IMR-90 (cell line): ENCODE measurements around the gene SRRM4. TPM values are rescaled to one million over a fixed set of nuclear protein-coding genes. Genes with fewer than 3 reads are reported as not detected.

Experiments
- ATAC-seq: fragments of 200-7000 bp; cut with Tn5 transposase; 2 replicates; pipeline ENCODE4 v1.9.1; 2020; ENCODE audit warnings: low read depth, mild to moderate bottlenecking, moderate library complexity
- BruUV-seq: library from RNA; stranded (reverse); fragments of 400-500 nt; replicated peaks from 2 replicates; lab custom pipeline; 2021; lab: Mats Ljungman, UMichigan
- CTCF ChIA-PET: fragments of 300-600 bp; formaldehyde crosslinking; extraction: SDS; loops from one replicate; lab custom pipeline; 2021; ENCODE audit warnings: antibody characterized with exemption; lab: Yijun Ruan, JAX
- POLR2A ChIA-PET: fragments of 300-600 bp; sonication (Branson Sonifier 250); formaldehyde crosslinking; loops from one replicate; lab custom pipeline; 2022; ENCODE audit warnings: antibody characterized with exemption; ENCODE audit not compliant: unreplicated experiment; lab: Charles Lee
- DNase-seq: peaks from one replicate; pipeline ENCODE4 v3.0.0; 2013
- H2AFZ ChIP-seq: replicated peaks from 2 replicates; pipeline ENCODE3; 2013; ENCODE audit warnings: low read length, mild to moderate bottlenecking; ENCODE audit not compliant: poor library complexity
- H2AK5ac ChIP-seq: 2 replicates; pipeline ENCODE4 v1.6.1; 2013; ENCODE audit warnings: low read depth, low read length, inconsistent platforms
- H2AK9ac ChIP-seq: replicated peaks from 2 replicates; pipeline ENCODE3; 2013; ENCODE audit warnings: mild to moderate bottlenecking, low read depth, low read length, moderate library complexity; ENCODE audit not compliant: poor library complexity
- H2BK120ac ChIP-seq: 2 replicates; pipeline ENCODE4 v1.6.1; 2013; ENCODE audit warnings: low read depth, low read length, inconsistent platforms
- H2BK15ac ChIP-seq: 3 replicates; pipeline ENCODE4 v1.6.1; 2013; ENCODE audit warnings: low read depth, low read length, inconsistent platforms
- H2BK20ac ChIP-seq: 2 replicates; pipeline ENCODE4 v1.6.1; 2013; ENCODE audit warnings: low read depth, mild to moderate bottlenecking, inconsistent platforms, low read length, moderate library complexity
- H2BK5ac ChIP-seq: 2 replicates; pipeline ENCODE4 v1.6.1; 2013; ENCODE audit warnings: mild to moderate bottlenecking, low read depth, low read length, inconsistent platforms; ENCODE audit not compliant: poor library complexity, severe bottlenecking
- H3K14ac ChIP-seq: replicated peaks from 2 replicates; pipeline ENCODE4 v1.6.1; 2013; ENCODE audit warnings: low read depth, low read length, inconsistent platforms
- H3K18ac ChIP-seq: 2 replicates; pipeline ENCODE4 v1.6.1; 2013; ENCODE audit warnings: low read depth, low read length, control low read depth
- H3K23ac ChIP-seq: 2 replicates; pipeline ENCODE4 v1.6.1; 2013; ENCODE audit warnings: low read depth, low read length, inconsistent platforms
- H3K27ac ChIP-seq: 2 replicates; pipeline ENCODE4 v1.5.1; 2013; ENCODE audit warnings: mild to moderate bottlenecking, control low read depth, low read length; ENCODE audit not compliant: insufficient read depth
- H3K27me3 ChIP-seq: 2 replicates; pipeline ENCODE4 v1.6.1; 2013; ENCODE audit warnings: low read length; ENCODE audit not compliant: control insufficient read depth, insufficient read depth
- H3K36me3 ChIP-seq: 2 replicates; pipeline ENCODE4 v1.6.1; 2013; ENCODE audit warnings: low read length, mixed read lengths; ENCODE audit not compliant: control insufficient read depth, insufficient read depth
- H3K4ac ChIP-seq: 2 replicates; pipeline ENCODE4 v1.6.1; 2013; ENCODE audit warnings: low read depth, low read length, inconsistent platforms
- H3K4me1 ChIP-seq: 2 replicates; pipeline ENCODE4 v1.6.1; 2013; ENCODE audit warnings: low read length, mixed read lengths; ENCODE audit not compliant: control insufficient read depth, insufficient read depth
- H3K4me2 ChIP-seq: 2 replicates; pipeline ENCODE4 v1.6.1; 2013; ENCODE audit warnings: low read depth, mild to moderate bottlenecking, control low read depth, low read length, moderate library complexity
- H3K4me3 ChIP-seq: 2 replicates; pipeline ENCODE4 v1.5.1; 2013; ENCODE audit warnings: low read depth, mild to moderate bottlenecking, control low read depth, low read length, moderate library complexity; ENCODE audit not compliant: insufficient read depth
- H3K56ac ChIP-seq: 2 replicates; pipeline ENCODE4 v1.6.1; 2013; ENCODE audit warnings: low read length, inconsistent platforms; ENCODE audit not compliant: insufficient read depth; ENCODE audit errors: extremely low read depth
- H3K79me1 ChIP-seq, 2 experiments: 2 replicates each; pipeline ENCODE4 v1.6.1; 2013; ENCODE audit warnings: low read length in 2 of 2, inconsistent platforms in 1 of 2, low read depth in 1 of 2
- H3K9ac ChIP-seq: 2 replicates; pipeline ENCODE4 v1.6.1; 2013; ENCODE audit warnings: low read depth, low read length, control low read depth
- H3K9me1 ChIP-seq: 2 replicates; pipeline ENCODE4 v1.6.1; 2013; ENCODE audit warnings: low read length, inconsistent platforms; ENCODE audit not compliant: insufficient read depth
- H3K9me3 ChIP-seq: 2 replicates; pipeline ENCODE4 v1.6.1; 2013; ENCODE audit warnings: low read length; ENCODE audit not compliant: control insufficient read depth, insufficient read depth
- H4K20me1 ChIP-seq: 2 replicates; pipeline ENCODE4 v1.6.1; 2013; ENCODE audit warnings: low read length, inconsistent platforms; ENCODE audit not compliant: insufficient read depth
- H4K5ac ChIP-seq: 2 replicates; pipeline ENCODE4 v1.6.1; 2013; ENCODE audit warnings: mild to moderate bottlenecking, low read depth, low read length, control low read depth
- H4K8ac ChIP-seq, 2 experiments: 2 replicates each; pipeline ENCODE4 v1.6.1; 2013; ENCODE audit warnings: low read depth in 2 of 2, low read length in 2 of 2, control low read depth in 1 of 2, inconsistent platforms in 1 of 2
- H4K91ac ChIP-seq: 2 replicates; pipeline ENCODE4 v1.6.1; 2013; ENCODE audit warnings: low read depth, low read length, inconsistent platforms; ENCODE audit not compliant: insufficient read depth
- BHLHE40 ChIP-seq: fragments of 150-350 bp; IDR thresholded peaks from 2 replicates; pipeline ENCODE4 v1.6.1; 2016; ENCODE audit warnings: mild to moderate bottlenecking, low read depth, low read length
- CEBPB ChIP-seq: IDR thresholded peaks from 2 replicates; pipeline ENCODE4 v1.6.1; 2012; ENCODE audit warnings: low read depth, low read length, improper control_type of control experiment
- CHD1 ChIP-seq: IDR thresholded peaks from 2 replicates; pipeline ENCODE4 v1.6.1; 2012; ENCODE audit warnings: low read depth, low read length, improper control_type of control experiment
- ELK1 ChIP-seq: fragments of 150-350 bp; IDR thresholded peaks from 2 replicates; pipeline ENCODE4 v1.6.1; 2016; ENCODE audit warnings: low read depth, mild to moderate bottlenecking, low read length, moderate library complexity, borderline replicate concordance
- FOS ChIP-seq: fragments of 150-350 bp; IDR thresholded peaks from 2 replicates; pipeline ENCODE4 v1.6.1; 2016; ENCODE audit warnings: low read depth, low read length
- MAZ ChIP-seq: IDR thresholded peaks from 2 replicates; pipeline ENCODE4 v1.6.1; 2012; ENCODE audit warnings: low read depth, mild to moderate bottlenecking, low read length, improper control_type of control experiment, moderate library complexity, borderline replicate concordance
- MXI1 ChIP-seq: IDR thresholded peaks from 2 replicates; pipeline ENCODE4 v1.6.1; 2012; ENCODE audit warnings: low read depth, mild to moderate bottlenecking, low read length, moderate library complexity, borderline replicate concordance
- NFE2L2 ChIP-seq: fragments of 150-350 bp; IDR thresholded peaks from 2 replicates; pipeline ENCODE4 v1.6.1; 2016; ENCODE audit warnings: low read depth, mild to moderate bottlenecking, low read length
- POLR2A ChIP-seq: IDR thresholded peaks from 2 replicates; pipeline ENCODE4 v1.6.1; 2012; ENCODE audit warnings: mild to moderate bottlenecking, low read depth, low read length
- RAD21 ChIP-seq: IDR thresholded peaks from 2 replicates; pipeline ENCODE4 v1.6.1; 2012; ENCODE audit warnings: low read length, improper control_type of control experiment
- RCOR1 ChIP-seq: IDR thresholded peaks from 2 replicates; pipeline ENCODE4 v1.6.1; 2012; ENCODE audit warnings: mild to moderate bottlenecking, low read length, improper control_type of control experiment; ENCODE audit not compliant: insufficient replicate concordance
- RFX5 ChIP-seq: IDR thresholded peaks from 2 replicates; pipeline ENCODE4 v1.8.0; 2012; ENCODE audit warnings: low read depth, mild to moderate bottlenecking, low read length, moderate library complexity
- SMC3 ChIP-seq: fragments of 150-350 bp; IDR thresholded peaks from 2 replicates; pipeline ENCODE4 v1.6.1; 2016; ENCODE audit warnings: low read depth, mild to moderate bottlenecking, antibody characterized with exemption, low read length, moderate library complexity
- USF2 ChIP-seq: fragments of 150-350 bp; IDR thresholded peaks from 2 replicates; pipeline ENCODE4 v1.6.1; 2017; ENCODE audit warnings: mild to moderate bottlenecking, antibody characterized with exemption, low read length, low read depth
- WGBS, 2 experiments: methylation state at CpG; one replicate each; pipeline versions ENCODE4 v1.1.5 to v1.1.7; 2013; ENCODE audit warnings: missing lambda C conversion rate in 2 of 2; ENCODE audit not compliant: insufficient read length in 1 of 2; ENCODE audit errors: extremely low coverage in 2 of 2; 5-methylcytosine and 5-hydroxymethylcytosine counted together
- dilution Hi-C: fragments of 300-500 bp; cut with HindIII; formaldehyde crosslinking; loops from one replicate; pipeline ENCODE4 v1.14.3; 2018; ENCODE audit warnings: low sequenced_read_pairs; ENCODE audit not compliant: unreplicated experiment
- in situ Hi-C: fragments of 300-500 bp; cut with MboI; formaldehyde crosslinking; loops from 3 replicates; pipeline ENCODE4 v1.14.3; 2019; ENCODE audit warnings: low sequenced_read_pairs, inconsistent platforms, mixed read lengths
- intact Hi-C: fragments of 100-400 bp; cut with micrococcal nuclease; formaldehyde crosslinking; loops from 2 replicates; pipeline ENCODE4 v1.10.0; 2022
- polyA plus RNA-seq, 3 experiments: library from polyadenylated mRNA; depleted of rRNA; stranded (reverse); fragments of >200 nt; gene quantifications; 2 replicates each; pipeline ENCODE4 v1.2.3, GENCODE V29; 2012; ENCODE audit warnings: low replicate concordance in 1 of 3
- total RNA-seq: library from RNA; depleted of rRNA; stranded (reverse); fragments of >200 nt; gene quantifications from 2 replicates; pipeline ENCODE4 v1.2.3, GENCODE V29; 2012

SRRM4 gene
- total and polyA plus RNA-seq, 2 of the 4 experiments (the other 2 are of a cell fraction): not detected

GRCh38 chr12:119139448-119139847 lies 158.1 kb downstream of the SRRM4 start:
- Histone ChIP-seq H3K23ac (no peak overlapping the region), H3K4me3 (no peak overlapping the region), H3K18ac (no peak overlapping the region), H2AK9ac (no peak overlapping the region), H2BK120ac (no peak overlapping the region), H4K20me1 (no peaks in the 10 kb centered on the region), H3K9ac (no peak overlapping the region), H3K36me3 (no peaks in the 10 kb centered on the region), H2BK20ac (no peak overlapping the region), H2BK15ac (no peak overlapping the region), H2BK5ac (no peak overlapping the region), H4K8ac (no peak overlapping the region), H4K91ac (no peak overlapping the region), H2AK5ac (no peak overlapping the region), H3K9me1 (no peaks in the 10 kb centered on the region), H3K4ac (no peak overlapping the region), H3K14ac (no peak overlapping the region), H2AFZ (no peak overlapping the region), H4K5ac (no peak overlapping the region), H3K4me1 (no peaks in the 10 kb centered on the region), H3K79me1 (no peaks in the 10 kb centered on the region), H3K9me3 (no peaks in the 10 kb centered on the region), H3K27ac (no peak overlapping the region), H3K4me2 (no peak overlapping the region), H3K56ac (no peak overlapping the region), H3K27me3 (no peaks in the 10 kb centered on the region)
- TF ChIP-seq USF2 (no peak), ELK1 (no peak), POLR2A (no peak), SMC3 (no peak), MAZ (no peak), RAD21 (no peak), CHD1 (no peak), FOS (no peak), CEBPB (no peak), RFX5 (no peak), MXI1 (no peak), BHLHE40 (no peak), RCOR1 (no peak), NFE2L2 (no peak)
- ATAC-seq (no peak), DNase-seq (no peak)
- in situ Hi-C loops: no loop called here
- intact Hi-C loops: no loop called here
- BruUV-seq: no TSS peak
- POLR2A ChIA-PET: no interaction called here
- dilution Hi-C loops: no loop called here
- no CpG with 5 or more reads among the region's 2 CpGs for WGBS, 2 experiments
- CTCF ChIA-PET: no interaction called here
